ENCODE measurements around the gene SLC35F6. TPM values are rescaled to one million over a fixed set of nuclear protein-coding genes. Genes with fewer than 3 reads are reported as not detected.

SLC35F6 gene
- total RNA-seq, 1 experiment from 2014 or later = 10.3 TPM

- TF ChIP-seq ARID4B (CRISPR knock-in tag; IDR thresholded peaks at IDR 0.05; ENCODE audit: borderline replicate concordance) = peak; percentile 81; the same call in 1 of the 2 replicates
- no peak for TF ChIP-seq TCF7 (CRISPR knock-in tag; IDR thresholded peaks at IDR 0.05; ENCODE audit: low read depth)
- no peak for TF ChIP-seq RORB (CRISPR knock-in tag; IDR thresholded peaks at IDR 0.05)
- TF ChIP-seq ZNF671 (CRISPR knock-in tag; IDR thresholded peaks at IDR 0.05) = no peak
- TF ChIP-seq CTCF (IDR thresholded peaks at IDR 0.05) = no peak
- TF ChIP-seq AR (CRISPR knock-in tag; IDR thresholded peaks at IDR 0.05) = no peak
- TF ChIP-seq CBFB (CRISPR knock-in tag; IDR thresholded peaks at IDR 0.05; ENCODE audit: low read depth) = no peak
- TF ChIP-seq MLX (CRISPR knock-in tag; IDR thresholded peaks at IDR 0.05) = no peak
- 0 out of 2 replicates have a peak, but pooled peaks have one; percentile 67 for TF ChIP-seq PREB (CRISPR knock-in tag; IDR thresholded peaks at IDR 0.05; ENCODE audit: borderline replicate concordance)
- TF ChIP-seq ATF6 (CRISPR knock-in tag; IDR thresholded peaks at IDR 0.05) = no peak
- no peak for TF ChIP-seq ZNF512 (CRISPR knock-in tag; IDR thresholded peaks at IDR 0.05; ENCODE audit: borderline replicate concordance)
- peak; percentile 87; the same call in 1 of the 2 replicates for TF ChIP-seq IRF1 (CRISPR knock-in tag; IDR thresholded peaks at IDR 0.05)
- no peak for TF ChIP-seq ZNF532 (CRISPR knock-in tag; IDR thresholded peaks at IDR 0.05; ENCODE audit: borderline replicate concordance)
- TF ChIP-seq NR1H2 (CRISPR knock-in tag; IDR thresholded peaks at IDR 0.05) = no peak
- TF ChIP-seq FOXP1 (CRISPR knock-in tag; IDR thresholded peaks at IDR 0.05; ENCODE audit: borderline replicate concordance) = no peak
Measured at GRCh38 chr2:26785431-26786206, 21.5 kb downstream of the SLC35F6 start, which contains the start of gene CENPA (continued).
